Ovary (tissue), 9 donors: ENCODE results near the gene YAE1. TPM values are rescaled to one million over a fixed set of nuclear protein-coding genes. Genes with fewer than 3 reads are reported as not detected.
"Not testable (repeated sequence)": the region's sequence is repeated elsewhere in the genome, so short reads cannot be mapped to it uniquely, and the experiment has no call there.

Experiments used
- DNase-seq, 5 donors: peaks; one replicate each; pipeline ENCODE4 v3.0.0-alpha.2; 2019 to 2020
- H3K27ac ChIP-seq, 2 donors: fragments of 200-600 bp; one replicate each; pipeline versions ENCODE4 v1.5.1 to v1.8.0; 2019 to 2022
- H3K27me3 ChIP-seq: fragments of 200-600 bp; one replicate; pipeline ENCODE4 v1.8.0; 2022
- H3K36me3 ChIP-seq: fragments of 200-600 bp; sonication (generic); one replicate; pipeline ENCODE4 v1.5.1; 2019
- H3K4me1 ChIP-seq: one replicate; pipeline ENCODE4 v1.8.1; 2013; ENCODE audit warnings: mild to moderate bottlenecking, moderate library complexity; ENCODE audit not compliant: insufficient read depth
- H3K4me3 ChIP-seq: fragments of 200-600 bp; sonication (generic); one replicate; pipeline ENCODE4 v1.5.1; 2017
- H3K9me3 ChIP-seq, 2 donors: fragments of 200-600 bp in 1 of 2; sonication (generic) in 1 of 2; one replicate each; pipeline versions ENCODE4 v1.5.1 to v1.8.1; 2013 to 2019; ENCODE audit warnings: mild to moderate bottlenecking in 1 of 2, moderate library complexity in 1 of 2
- CTCF ChIP-seq, 3 donors: fragments of 450-650 bp in 2 of 3; fragments of 200-600 bp in 1 of 3; IDR thresholded peaks; one replicate each; pipeline versions ENCODE4 v1.5.1 to v1.8.0; 2016 to 2022; ENCODE audit warnings: antibody characterized with exemption in 3 of 3, mild to moderate bottlenecking in 1 of 3
- EP300 ChIP-seq: sonication (generic); formaldehyde crosslinking; IDR thresholded peaks from one replicate; pipeline ENCODE4 v1.6.1; 2017; ENCODE audit warnings: antibody characterized with exemption
- POLR2A ChIP-seq: fragments of 450-650 bp; IDR thresholded peaks from one replicate; pipeline ENCODE4 v1.6.1; 2017; ENCODE audit warnings: antibody characterized with exemption, mild to moderate bottlenecking, moderate library complexity
- WGBS, 3 donors: extraction: QIAGEN DNeasy Blood & Tissue Kit in 1 of 3; methylation state at CpG; one replicate each; pipeline versions ENCODE4 v1.1.5 to v1.1.7; 2013 to 2017; 5-methylcytosine and 5-hydroxymethylcytosine counted together
- intact Hi-C, 4 donors: fragments of 100-400 bp; cut with DNase I; formaldehyde crosslinking; loops; one replicate each; pipeline versions ENCODE4 v1.11.0 to v1.15.1; 2022 to 2023
- polyA plus RNA-seq, 2 donors: library from polyadenylated mRNA; stranded (reverse); fragments of 200-250 nt in 1 of 2; fragments of 350-450 nt in 1 of 2; fragmentation: Illumina TruSeq in 1 of 2; extraction: RNeasy Lipid Tissue Mini Kit (QIAGEN cat#74804) in 1 of 2; gene quantifications; one replicate each; pipeline ENCODE4 v1.2.3, GENCODE V29; 2013 to 2014
- total RNA-seq, 7 donors: library from RNA; depleted of rRNA in 2 of 7; stranded (reverse); fragments of >200 nt in 2 of 7; fragmentation: NEBNext Ultra II Directional in 3 of 7; extraction: Animal tissue kit (Norgen Biotek cat#: 25700) in 3 of 7; gene quantifications; one replicate each; pipeline versions ENCODE4 v1.1.0 to v1.2.4, GENCODE V29; 2016 to 2023
- donor health status: DM: no; HTN: no; CAD: no; lungs with moderate emphysema.
- donor health status: DM: no; HTN: no; CAD: no.
- donor health status: Bipolar disorder and iron deficiency.
- donor health status: DM: yes; HTN: yes; CAD: no.
- donor health status: DM: no; HTN: no; CAD: no.
- donor health status: DM: yes; HTN: yes; CAD: no.

YAE1 gene
- total and polyA plus RNA-seq, 9 donors, result 21.0 to 33.6 (median 28.5) TPM

- no peaks in the 10 kb centered on the region for H3K4me1 ChIP-seq
- H3K36me3 ChIP-seq, result no peaks in the 10 kb centered on the region
- no peak overlapping the region for H3K27ac ChIP-seq
- H3K9me3 ChIP-seq, result no peaks in the 10 kb centered on the region
- WGBS, 3 donors, result 89 to 93% (median 90%) methylated on average over 3 of the region's 3 CpGs
- DNase-seq, result no peak
- H3K4me3 ChIP-seq, result no peak overlapping the region
- intact Hi-C loops, result no loop called here
- TF ChIP-seq EP300 (no peak), CTCF (IDR thresholded peaks at IDR 0.05) (no peak), POLR2A (no peak)
- no peaks in the 10 kb centered on the region for H3K27me3 ChIP-seq
These were observed 30.5 kb upstream of the YAE1 start for GRCh38 chr7:39535720-39536119.

DNA sequence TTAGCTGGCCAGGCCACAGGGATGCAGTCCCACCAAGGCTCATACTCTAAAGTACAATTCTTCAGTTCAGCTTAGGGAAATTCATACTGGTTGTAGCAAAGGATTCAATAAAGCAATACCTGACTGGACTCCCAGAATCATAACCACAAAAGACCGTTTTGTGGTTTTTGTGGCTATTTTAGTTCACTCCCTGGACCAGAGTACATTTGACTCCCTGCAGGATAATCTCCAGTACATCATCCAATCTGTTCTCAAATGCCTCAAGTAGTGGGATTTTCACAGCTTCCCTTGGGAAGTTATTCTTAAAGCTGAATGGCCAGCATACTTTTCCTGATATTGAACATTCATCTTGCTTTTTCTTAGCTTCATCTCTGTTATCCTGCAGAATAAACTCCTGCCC is 29.3 kb upstream of the YAE1 start:
- TF ChIP-seq POLR2A, result no peak
- no peak for TF ChIP-seq CTCF (IDR thresholded peaks at IDR 0.05)
- TF ChIP-seq EP300, result no peak
- intact Hi-C loops, result no loop called here
- Histone ChIP-seq H3K4me1 (no peaks in the 10 kb centered on the region), H3K9me3 (no peaks in the 10 kb centered on the region), H3K4me3 (no peak overlapping the region), H3K36me3 (no peaks in the 10 kb centered on the region), H3K27ac (no peak overlapping the region), H3K27me3 (no peaks in the 10 kb centered on the region)
- DNase-seq, result no peak
- 24 to 38% (median 24%) methylated on average over 1 of the region's 1 CpG for WGBS, 3 donors

DNA sequence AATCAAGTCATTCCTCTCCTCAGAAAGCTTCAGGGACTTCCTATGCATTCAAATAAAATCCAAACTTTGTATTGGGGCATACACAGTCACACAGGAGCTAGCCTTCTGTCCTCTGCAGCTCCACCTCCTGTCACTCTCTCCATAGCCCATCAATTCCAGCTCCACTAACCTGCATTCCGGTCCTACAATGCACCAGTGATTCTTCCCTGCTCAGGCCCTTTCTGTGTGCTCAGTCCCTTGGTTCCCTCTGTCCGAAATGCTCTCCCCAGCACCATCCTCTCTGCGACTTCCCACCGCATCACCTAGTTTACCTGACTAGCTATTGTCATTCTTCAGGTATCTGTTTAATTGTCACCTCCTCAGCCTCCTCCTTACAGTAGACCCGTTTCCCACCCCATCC is 26.4 kb upstream of the YAE1 start:
- DNase-seq, result no peak
- Histone ChIP-seq H3K4me1 (no peaks in the 10 kb centered on the region), H3K36me3 (no peaks in the 10 kb centered on the region), H3K4me3 (no peak overlapping the region), H3K9me3 (no peaks in the 10 kb centered on the region), H3K27me3 (no peaks in the 10 kb centered on the region), H3K27ac (no peak overlapping the region)
- TF ChIP-seq EP300 (no peak), CTCF (IDR thresholded peaks at IDR 0.05) (no peak), POLR2A (no peak)
- WGBS, 3 donors, result 69 to 78% (median 77%) methylated on average over 5 of the region's 5 CpGs
- intact Hi-C loops, result no loop called here

GRCh38 chr7:39540320-39540719 is 25.9 kb upstream of the YAE1 start:
- no peak overlapping the region for H3K27ac ChIP-seq
- intact Hi-C loops, result no loop called here
- no peak overlapping the region for H3K4me3 ChIP-seq
- H3K9me3 ChIP-seq, result no peaks in the 10 kb centered on the region
- no peak for DNase-seq
- no peaks in the 10 kb centered on the region for H3K36me3 ChIP-seq
- H3K4me1 ChIP-seq, result no peaks in the 10 kb centered on the region
- TF ChIP-seq CTCF (IDR thresholded peaks at IDR 0.05) (no peak), POLR2A (no peak), EP300 (no peak)
- H3K27me3 ChIP-seq, result no peaks in the 10 kb centered on the region
- WGBS, 3 donors, result 67 to 76% (median 70%) methylated on average over 7 of the region's 7 CpGs

DNA sequence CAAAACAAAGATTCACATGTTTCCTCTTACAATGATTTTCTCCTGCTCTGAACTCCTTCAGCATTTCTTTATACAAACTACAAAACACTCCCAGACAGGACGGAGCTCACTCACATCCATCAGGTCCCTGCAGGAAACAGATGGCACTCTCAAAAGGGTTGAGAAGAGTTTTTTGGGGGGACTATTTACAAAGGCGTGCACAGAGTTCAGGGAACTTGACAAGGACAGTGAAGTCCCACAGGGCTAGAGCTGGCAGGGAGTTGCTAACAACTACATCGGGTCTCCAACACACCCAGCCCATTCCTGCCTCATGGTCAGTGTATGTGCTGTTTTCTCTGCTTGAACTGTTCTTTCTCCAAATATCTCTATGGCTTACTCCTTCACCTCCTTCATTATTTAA is 24.7 kb upstream of the YAE1 start:
- 4 to 19% (median 7%) methylated on average over 3 of the region's 3 CpGs for WGBS, 3 donors
- no peak for TF ChIP-seq EP300
- TF ChIP-seq POLR2A, result no peak
- no peak for TF ChIP-seq CTCF (IDR thresholded peaks at IDR 0.05)
- DNase-seq, result no peak

GRCh38 chr7:39544774-39545173 is 21.4 kb upstream of the YAE1 start:
- intact Hi-C loops, DNase-seq: not testable (repeated sequence)
- 84 to 92% (median 92%) methylated on average over 2 of the region's 2 CpGs for WGBS, 3 donors

More for the DNA sequence above, 24.7 kb upstream of the YAE1 start:
- Histone ChIP-seq H3K27me3 (no peaks in the 10 kb centered on the region), H3K4me1 (no peaks in the 10 kb centered on the region), H3K4me3 (no peak overlapping the region), H3K36me3 (no peaks in the 10 kb centered on the region), H3K9me3 (no peaks in the 10 kb centered on the region), H3K27ac (no peak overlapping the region)
- intact Hi-C loops, result no loop called here

More at GRCh38 chr7:39544774-39545173, 21.4 kb upstream of the YAE1 start:
- H3K27me3 ChIP-seq, H3K36me3 ChIP-seq, H3K4me3 ChIP-seq, H3K4me1 ChIP-seq, H3K9me3 ChIP-seq, H3K27ac ChIP-seq: not testable (repeated sequence)
